Lower lobe of right lung (tissue), 2 donors: ENCODE results near the gene PPM1J. TPM values are rescaled to one million over a fixed set of nuclear protein-coding genes. Genes with fewer than 3 reads are reported as not detected.

Source experiments
- ATAC-seq, 2 donors: fragments of 200-7000 bp; cut with Tn5 transposase; one replicate each; pipeline ENCODE4 v1.9.1; 2020 to 2022; ENCODE audit warnings: mild to moderate bottlenecking in 2 of 2, moderate library complexity in 2 of 2
- DNase-seq: peaks from one replicate; pipeline ENCODE4 v3.0.0-alpha.2; 2020
- H3K27ac ChIP-seq: fragments of 200-600 bp; one replicate; pipeline ENCODE4 v1.8.0; 2022
- H3K27me3 ChIP-seq: fragments of 200-600 bp; one replicate; pipeline ENCODE4 v1.8.0; 2022; ENCODE audit warnings: low read depth
- H3K36me3 ChIP-seq: fragments of 200-600 bp; one replicate; pipeline ENCODE4 v1.8.0; 2022; ENCODE audit warnings: mild to moderate bottlenecking
- H3K4me1 ChIP-seq: fragments of 200-600 bp; one replicate; pipeline ENCODE4 v1.8.0; 2022
- H3K4me3 ChIP-seq: fragments of 200-600 bp; one replicate; pipeline ENCODE4 v1.8.0; 2022; ENCODE audit warnings: mild to moderate bottlenecking
- H3K9me3 ChIP-seq: fragments of 200-600 bp; one replicate; pipeline ENCODE4 v1.8.0; 2022
- CTCF ChIP-seq: fragments of 200-600 bp; IDR thresholded peaks from one replicate; pipeline ENCODE4 v1.8.0; 2022; ENCODE audit warnings: antibody characterized with exemption, mild to moderate bottlenecking
- intact Hi-C: fragments of 100-400 bp; cut with DNase I; formaldehyde crosslinking; loops from one replicate; pipeline ENCODE4 v1.11.0; 2022
- total RNA-seq: library from RNA; stranded (reverse); fragmentation: NEBNext Ultra II Directional; extraction: Animal tissue kit (Norgen Biotek cat#: 25700); gene quantifications from one replicate; pipeline ENCODE4 v1.2.1, GENCODE V29; 2021
- donor health status: DM: no; HTN: yes; CAD: no; lungs with severe emphysema.

The PPM1J gene
- total RNA-seq, 1 donor from 2014 or later = 0.30 TPM

GRCh38 chr1:112665857-112666256 lies 49.3 kb downstream of the PPM1J start:
- TF ChIP-seq CTCF = no peak
- no peak overlapping the region for H3K27ac ChIP-seq
- DNase-seq = no peak
- H3K9me3 ChIP-seq = no peaks in the 10 kb centered on the region
- peaks cover 5% of the 10 kb centered on the region for H3K4me1 ChIP-seq
- no peaks in the 10 kb centered on the region for H3K27me3 ChIP-seq
- intact Hi-C loops = no loop called here
- H3K36me3 ChIP-seq = peaks cover 100% of the 10 kb centered on the region
- H3K4me3 ChIP-seq = no peak overlapping the region
- no peak for ATAC-seq

Other genes with a start within 250 kb of the PPM1J start
- gene WNT2B, start 206.4 kb downstream of the PPM1J start, total RNA-seq = 11.8 TPM
- gene ST7L, start 96.2 kb downstream of the PPM1J start, total RNA-seq = 18.8 TPM
- 143 TPM for gene CAPZA1, start 95.5 kb downstream of the PPM1J start, total RNA-seq
- 72.3 TPM for gene MOV10, start 40.7 kb downstream of the PPM1J start, total RNA-seq
- gene RHOC, start 8.2 kb downstream of the PPM1J start, total RNA-seq = 126 TPM
- gene SLC16A1, start 240.9 kb upstream of the PPM1J start, total RNA-seq = 9.8 TPM